Activated CD8-positive, alpha-beta memory T cell treated with anti-CD3 and anti-CD28 coated beads, Interleukin-2, amount 10 ng/mL, durations not matched to agents 7 days and 5 days (primary cell): ENCODE measurements around the gene FTCD. TPM values are rescaled to one million over a fixed set of nuclear protein-coding genes. Genes with fewer than 3 reads are reported as not detected.
A peak's percentile ranks its signal among the peaks of the same experiment; 100 is the strongest.

Source experiments
- ATAC-seq: fragments of 150-1000 bp; cut with Tn5 transposase; one replicate; pipeline ENCODE4 v1.10.0; 2021; ENCODE audit warnings: moderate library complexity
- CTCF ChIA-PET: fragments of 350-600 bp; sonication (Branson Sonifier 250); formaldehyde crosslinking; loops from one replicate; lab custom pipeline; 2021; ENCODE audit warnings: antibody characterized with exemption; lab: Charles Lee
- DNase-seq: peaks from one replicate; pipeline ENCODE4 v3.0.0-alpha.2; 2020
- H3K27ac Mint-ChIP-seq: one replicate; pipeline ENCODE4 v1.8.0; 2021; ENCODE audit warnings: mild to moderate bottlenecking, mixed read lengths
- H3K27me3 Mint-ChIP-seq: one replicate; pipeline ENCODE4 v1.8.0; 2021; ENCODE audit warnings: mixed read lengths
- H3K36me3 Mint-ChIP-seq: one replicate; pipeline ENCODE4 v1.8.0; 2021; ENCODE audit warnings: mild to moderate bottlenecking, mixed read lengths
- H3K4me1 Mint-ChIP-seq: one replicate; pipeline ENCODE4 v1.8.0; 2021; ENCODE audit warnings: mixed read lengths
- H3K4me3 Mint-ChIP-seq: one replicate; pipeline ENCODE4 v1.8.0; 2021; ENCODE audit warnings: mild to moderate bottlenecking, moderate library complexity, mixed read lengths
- H3K9me3 Mint-ChIP-seq: one replicate; pipeline ENCODE4 v1.8.0; 2022; ENCODE audit warnings: low read depth, mixed read lengths
- total RNA-seq, 2 experiments: library from RNA; stranded (reverse); gene quantifications; one replicate each; pipeline ENCODE4 v1.2.3, GENCODE V29; 2021

Gene FTCD
- total RNA-seq, 2 experiments from 2014 or later, result not detected

DNA sequence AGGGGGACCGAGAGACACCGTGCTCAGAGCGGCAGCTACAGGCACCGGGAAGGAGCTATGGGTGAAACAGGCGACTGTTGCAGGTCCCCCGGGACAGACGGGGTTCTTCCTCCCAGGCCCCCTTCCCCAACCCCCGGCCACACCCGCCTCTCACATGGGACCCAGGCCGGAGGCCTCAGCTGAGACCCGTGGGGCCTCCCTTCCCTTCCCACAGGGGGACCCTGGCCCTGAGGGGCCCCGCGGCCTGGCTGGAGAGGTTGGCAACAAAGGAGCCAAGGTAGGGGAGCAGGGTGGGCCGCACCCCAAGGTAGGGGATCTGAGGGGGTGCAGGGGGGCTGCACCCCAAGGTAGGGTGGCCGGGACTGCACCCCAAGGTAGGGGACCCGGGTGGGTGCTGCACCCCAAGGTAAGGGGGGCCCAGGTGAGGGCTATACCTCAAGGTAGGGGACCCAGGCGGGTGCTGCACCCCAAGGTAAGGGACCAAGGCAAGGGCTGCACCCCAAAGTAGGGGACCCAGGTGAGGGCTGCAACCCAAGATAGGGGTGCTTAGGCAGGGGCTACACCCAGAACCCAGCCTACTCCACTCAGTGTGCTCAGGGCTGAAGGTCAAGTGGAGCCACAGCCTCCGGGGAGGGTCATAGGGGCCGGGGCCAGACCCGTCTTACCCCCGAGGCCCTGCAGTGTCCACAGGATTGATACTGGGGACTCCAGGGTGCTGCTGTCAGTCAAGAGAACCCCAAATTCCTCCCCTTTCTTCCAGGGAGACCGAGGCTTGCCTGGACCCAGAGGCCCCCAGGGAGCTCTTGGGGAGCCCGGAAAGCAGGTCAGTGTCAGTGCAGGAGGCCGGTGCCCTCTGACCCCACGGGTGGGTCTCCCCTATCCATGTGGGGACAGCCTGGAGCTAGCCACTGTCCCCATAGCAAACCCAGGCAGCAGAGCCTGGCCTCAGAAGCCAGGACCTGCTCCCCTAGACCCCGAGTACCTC is 34.8 kb downstream of the FTCD start:
- H3K27me3 Mint-ChIP-seq, result no peaks in the 10 kb centered on the region
- no peaks in the 10 kb centered on the region for H3K9me3 Mint-ChIP-seq
- CTCF ChIA-PET, result no interaction called here
- no peak overlapping the region for H3K4me3 Mint-ChIP-seq
- peak; percentile 35 for DNase-seq
- no peaks in the 10 kb centered on the region for H3K4me1 Mint-ChIP-seq
- no peaks in the 10 kb centered on the region for H3K36me3 Mint-ChIP-seq
- no peak for ATAC-seq
- no peak overlapping the region for H3K27ac Mint-ChIP-seq

DNA sequence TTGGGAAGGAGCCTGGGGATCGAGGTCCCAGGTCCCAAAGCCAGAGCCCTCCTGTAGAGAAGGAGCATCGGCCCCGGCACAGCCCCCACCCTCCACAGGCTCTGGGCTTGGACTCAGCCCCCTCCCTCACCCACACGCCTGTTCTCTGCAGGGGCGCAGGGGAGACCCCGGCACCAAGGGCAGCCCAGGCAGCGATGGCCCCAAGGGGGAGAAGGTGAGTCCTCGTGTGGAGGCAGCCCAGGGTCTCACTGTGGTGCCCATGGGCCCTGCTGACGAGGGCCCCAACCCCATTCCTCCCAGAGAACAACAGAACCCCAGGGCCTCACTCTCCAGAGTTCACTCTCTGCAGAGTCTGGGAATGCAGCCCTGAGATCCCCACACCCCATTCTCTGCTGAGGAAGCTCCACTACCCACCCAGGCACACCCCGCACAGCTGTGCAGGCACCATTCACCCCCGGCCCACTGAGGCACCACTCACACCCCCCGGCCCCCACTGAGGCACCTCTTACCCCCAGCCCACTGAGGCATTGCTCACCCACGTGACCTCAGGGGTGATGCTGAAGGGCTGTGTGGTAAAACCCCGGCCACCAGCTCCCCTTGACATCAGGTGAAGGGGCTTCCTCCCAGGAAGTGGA is 35.6 kb downstream of the FTCD start:
- no peaks in the 10 kb centered on the region for H3K27me3 Mint-ChIP-seq
- H3K4me3 Mint-ChIP-seq, result no peak overlapping the region
- H3K4me1 Mint-ChIP-seq, result no peaks in the 10 kb centered on the region
- no peaks in the 10 kb centered on the region for H3K36me3 Mint-ChIP-seq
- DNase-seq, result peak; percentile 22
- no peak overlapping the region for H3K27ac Mint-ChIP-seq
- H3K9me3 Mint-ChIP-seq, result no peaks in the 10 kb centered on the region
- no peak for ATAC-seq
- CTCF ChIA-PET, result no interaction called here

DNA sequence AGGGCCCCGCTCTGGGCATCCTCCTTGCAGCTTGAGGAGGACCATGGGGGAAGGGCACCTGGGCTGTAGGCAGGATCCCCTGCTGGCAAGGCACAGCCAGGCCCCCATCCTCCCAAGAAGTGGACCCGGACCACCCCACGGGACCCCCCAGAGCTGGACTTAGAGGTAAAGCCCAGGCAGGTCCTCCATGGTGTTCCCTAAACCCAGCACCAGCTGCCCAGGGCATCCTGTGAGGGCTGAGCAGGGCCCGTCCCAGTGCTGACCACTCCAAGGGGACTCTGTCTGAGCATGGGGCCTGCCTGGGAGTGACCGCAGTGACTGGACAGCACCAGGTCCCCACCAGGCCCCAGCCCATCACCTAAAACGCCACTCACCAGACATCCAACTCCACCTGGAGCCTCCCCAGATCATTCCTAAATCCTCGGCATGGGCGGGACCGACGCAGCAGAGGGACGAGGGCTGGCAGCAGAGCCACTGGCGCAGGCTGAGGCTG is 36.2 kb downstream of the FTCD start:
- no peaks in the 10 kb centered on the region for H3K4me1 Mint-ChIP-seq
- no peaks in the 10 kb centered on the region for H3K36me3 Mint-ChIP-seq
- ATAC-seq (no peak), DNase-seq (peak; percentile 26)
- CTCF ChIA-PET, result no interaction called here
- no peaks in the 10 kb centered on the region for H3K9me3 Mint-ChIP-seq
- no peaks in the 10 kb centered on the region for H3K27me3 Mint-ChIP-seq
- no peak overlapping the region for H3K4me3 Mint-ChIP-seq
- H3K27ac Mint-ChIP-seq, result no peak overlapping the region

DNA sequence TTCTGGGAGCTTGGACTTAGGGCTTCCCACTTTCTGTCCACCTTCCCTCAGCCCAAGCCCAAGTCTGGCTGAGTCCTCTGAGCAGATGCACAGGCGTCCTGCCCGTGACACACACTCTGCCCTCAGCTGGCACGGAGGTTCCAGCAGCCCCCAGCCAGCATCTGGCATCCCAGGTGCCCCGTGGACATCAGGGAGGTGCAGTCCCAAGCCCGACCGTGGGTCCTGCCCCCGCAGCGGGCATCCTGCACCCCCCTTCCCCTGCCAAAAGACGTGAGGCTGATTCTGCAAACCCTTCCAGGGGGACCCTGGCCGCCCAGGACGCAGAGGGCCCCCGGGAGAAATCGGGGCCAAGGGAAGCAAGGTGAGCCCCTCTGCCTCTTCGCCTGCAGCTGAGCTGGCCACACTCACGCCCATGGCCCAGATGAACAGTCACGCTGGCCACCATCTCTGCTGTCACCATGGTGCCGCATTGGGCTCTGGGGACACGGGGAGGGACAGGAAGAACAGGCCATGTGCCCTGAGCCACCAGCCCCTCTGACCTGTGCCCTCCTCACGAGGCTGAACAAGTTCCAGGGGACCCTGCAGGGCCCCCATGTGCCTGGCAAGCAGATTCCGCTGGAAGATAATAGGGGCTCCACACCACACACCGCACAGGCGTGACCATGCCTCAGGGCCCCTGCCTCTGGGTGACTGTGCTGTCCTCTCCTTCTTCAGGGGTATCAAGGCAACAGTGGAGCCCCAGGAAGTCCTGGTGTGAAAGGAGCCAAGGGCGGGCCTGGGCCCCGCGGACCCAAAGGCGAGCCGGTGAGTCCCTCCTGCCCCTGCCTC is 36.8 kb downstream of the FTCD start:
- CTCF ChIA-PET, result no interaction called here
- DNase-seq (peak; percentile 23), ATAC-seq (no peak)
- Mint-ChIP-seq H3K4me1 (no peaks in the 10 kb centered on the region), H3K36me3 (no peaks in the 10 kb centered on the region), H3K9me3 (no peaks in the 10 kb centered on the region), H3K27ac (no peak overlapping the region), H3K27me3 (no peaks in the 10 kb centered on the region), H3K4me3 (no peak overlapping the region)

DNA sequence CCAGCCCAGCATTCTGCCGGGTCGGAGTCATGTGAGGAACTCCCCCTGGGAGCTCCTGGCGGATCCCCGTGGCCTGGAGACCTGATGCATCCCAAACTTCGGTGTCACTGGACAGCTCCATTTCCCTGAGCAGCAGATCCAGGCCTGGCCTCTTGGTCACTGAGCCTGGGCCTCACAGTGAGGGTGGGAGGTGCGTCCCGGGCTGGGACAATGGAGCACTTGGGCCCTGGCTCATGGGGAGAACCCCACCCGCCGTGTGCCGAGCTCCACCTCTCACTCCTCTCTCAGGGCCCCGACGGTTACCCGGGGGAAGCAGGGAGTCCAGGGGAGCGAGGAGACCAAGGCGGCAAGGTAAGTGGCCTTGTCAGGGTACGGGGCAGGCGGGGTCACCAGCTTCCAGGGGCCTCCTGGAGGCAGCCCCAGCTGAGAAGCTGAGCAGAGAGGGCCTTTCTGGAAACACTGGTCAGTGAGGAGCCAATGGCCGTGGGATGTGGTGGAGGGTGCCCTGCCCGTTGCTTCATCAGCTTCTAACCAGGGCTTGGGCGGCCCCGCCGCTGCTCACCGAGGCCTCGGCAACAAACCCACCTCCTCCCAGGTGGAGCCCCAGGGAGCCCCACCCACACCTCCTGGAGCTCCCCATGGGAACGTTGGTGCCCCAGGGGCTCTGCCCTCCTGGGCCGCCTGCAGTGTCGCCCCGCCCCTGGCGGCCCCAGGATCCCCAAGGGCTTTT is 37.6 kb downstream of the FTCD start:
- DNase-seq, result peak; percentile 19
- no peaks in the 10 kb centered on the region for H3K4me1 Mint-ChIP-seq
- ATAC-seq, result no peak
- H3K27me3 Mint-ChIP-seq, result no peaks in the 10 kb centered on the region
- no peak overlapping the region for H3K27ac Mint-ChIP-seq
- CTCF ChIA-PET, result no interaction called here
- no peaks in the 10 kb centered on the region for H3K36me3 Mint-ChIP-seq
- H3K9me3 Mint-ChIP-seq, result no peaks in the 10 kb centered on the region
- no peak overlapping the region for H3K4me3 Mint-ChIP-seq

DNA sequence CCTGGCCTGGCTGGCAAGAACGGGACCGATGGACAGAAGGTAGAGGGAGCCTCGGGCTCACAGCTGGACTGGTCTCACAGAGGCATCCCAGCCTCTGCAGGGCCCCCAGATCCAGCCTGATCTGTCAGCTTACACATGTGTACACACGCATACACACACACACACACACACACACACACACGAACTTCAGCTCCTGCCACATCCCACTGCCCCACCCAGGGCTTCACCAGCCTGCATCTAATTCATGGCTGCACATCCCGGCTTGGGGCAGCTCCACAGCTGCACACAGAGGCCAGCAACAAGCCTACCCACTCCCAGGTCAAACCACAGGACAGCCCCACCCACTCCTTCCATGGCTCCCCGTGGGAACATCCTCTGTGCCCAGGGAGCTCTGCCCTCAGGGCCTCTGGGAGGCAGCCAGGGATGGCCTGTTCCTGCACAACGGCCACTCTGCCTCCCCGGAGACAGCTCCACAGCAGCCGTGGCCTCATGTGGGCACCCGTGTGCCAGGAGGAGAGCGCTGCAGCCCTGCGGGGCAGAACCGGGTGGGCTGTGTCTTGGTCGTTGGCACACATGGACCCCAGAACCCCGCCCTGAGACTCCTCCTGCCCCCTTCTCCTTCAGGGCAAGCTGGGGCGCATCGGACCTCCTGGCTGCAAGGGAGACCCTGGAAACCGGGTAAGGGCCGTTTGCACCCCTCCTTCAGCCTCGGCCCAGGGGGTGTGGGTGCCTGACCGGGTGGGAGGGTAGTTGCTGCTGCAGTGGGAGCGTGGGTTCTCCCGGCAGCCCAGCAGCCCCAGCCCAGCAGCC is 38.4 kb downstream of the FTCD start:
- Mint-ChIP-seq H3K36me3 (no peaks in the 10 kb centered on the region), H3K27ac (no peak overlapping the region), H3K4me3 (no peak overlapping the region), H3K27me3 (no peaks in the 10 kb centered on the region), H3K4me1 (no peaks in the 10 kb centered on the region), H3K9me3 (no peaks in the 10 kb centered on the region)
- no peak for ATAC-seq
- DNase-seq, result peak; percentile 15
- CTCF ChIA-PET, result no interaction called here

DNA sequence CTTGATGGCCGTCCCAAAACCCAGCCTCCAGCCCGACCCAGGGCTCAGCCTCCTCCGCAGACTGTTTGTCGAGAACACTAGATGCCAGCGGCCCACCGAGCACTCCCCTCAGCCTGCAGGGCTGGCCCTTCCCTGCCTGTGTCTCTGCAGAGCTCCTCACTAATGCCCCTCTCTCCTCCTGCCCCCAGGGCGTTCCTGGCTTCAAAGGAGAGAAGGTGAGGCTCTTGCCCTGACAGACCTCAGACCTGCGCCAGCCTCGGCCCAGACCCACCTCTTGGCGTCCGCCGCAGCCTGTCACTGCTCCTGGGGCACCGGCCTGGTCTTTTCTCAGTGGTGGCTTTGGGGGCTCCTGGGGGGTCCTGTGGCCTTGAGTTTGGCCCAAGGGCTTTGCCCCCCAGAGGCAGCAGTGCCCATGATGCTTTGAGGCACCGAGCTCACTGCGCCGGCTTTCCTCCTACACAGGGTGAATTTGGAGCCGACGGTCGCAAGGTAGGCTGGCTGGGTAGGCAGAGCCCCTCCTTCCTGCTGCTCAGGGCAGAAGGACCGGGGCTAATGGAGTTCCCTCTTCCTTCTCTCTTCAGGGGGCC is 39.1 kb downstream of the FTCD start:
- Mint-ChIP-seq H3K27me3 (no peaks in the 10 kb centered on the region), H3K36me3 (no peaks in the 10 kb centered on the region), H3K4me3 (no peak overlapping the region), H3K4me1 (no peaks in the 10 kb centered on the region), H3K9me3 (no peaks in the 10 kb centered on the region), H3K27ac (no peak overlapping the region)
- ATAC-seq (no peak), DNase-seq (no peak)
- CTCF ChIA-PET, result no interaction called here

DNA sequence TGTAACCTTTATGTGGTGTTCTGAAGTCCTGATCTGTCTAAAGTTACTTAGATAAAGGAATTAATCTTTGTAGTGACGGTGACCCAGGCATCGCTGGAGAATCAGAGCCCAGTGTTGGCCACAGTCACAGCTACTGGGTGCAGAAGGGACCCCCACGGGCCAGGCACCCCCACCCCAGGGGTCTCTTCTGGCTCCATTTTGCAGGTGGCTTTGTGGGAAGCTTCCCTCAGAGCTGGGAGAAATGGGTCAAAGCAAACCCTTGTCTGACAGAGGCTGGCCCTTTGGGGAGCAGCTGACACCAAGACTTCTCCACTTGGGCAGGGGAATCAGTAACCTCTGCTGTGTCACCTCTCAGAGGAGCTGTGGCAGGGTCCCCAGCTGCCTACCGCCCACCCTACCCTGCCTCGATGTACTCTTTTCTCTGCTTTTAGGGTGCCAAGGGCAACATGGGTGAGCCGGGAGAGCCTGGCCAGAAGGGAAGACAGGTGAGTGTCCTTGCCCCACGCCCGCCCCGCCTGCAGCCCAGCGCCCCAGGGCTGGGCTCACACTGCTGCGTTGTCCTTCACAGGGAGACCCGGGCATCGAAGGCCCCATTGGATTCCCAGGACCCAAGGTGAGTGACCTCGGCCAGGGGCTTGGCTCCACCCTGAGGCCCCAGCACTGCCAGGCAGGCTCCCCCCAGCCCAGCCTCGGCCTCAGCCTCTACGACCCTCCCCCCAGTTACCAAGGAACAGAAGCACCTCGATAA is 39.8 kb downstream of the FTCD start:
- CTCF ChIA-PET, result no interaction called here
- Mint-ChIP-seq H3K27me3 (no peaks in the 10 kb centered on the region), H3K27ac (no peak overlapping the region), H3K4me3 (no peak overlapping the region), H3K9me3 (no peaks in the 10 kb centered on the region), H3K36me3 (no peaks in the 10 kb centered on the region), H3K4me1 (no peaks in the 10 kb centered on the region)
- ATAC-seq, result no peak
- DNase-seq, result no peak

DNA sequence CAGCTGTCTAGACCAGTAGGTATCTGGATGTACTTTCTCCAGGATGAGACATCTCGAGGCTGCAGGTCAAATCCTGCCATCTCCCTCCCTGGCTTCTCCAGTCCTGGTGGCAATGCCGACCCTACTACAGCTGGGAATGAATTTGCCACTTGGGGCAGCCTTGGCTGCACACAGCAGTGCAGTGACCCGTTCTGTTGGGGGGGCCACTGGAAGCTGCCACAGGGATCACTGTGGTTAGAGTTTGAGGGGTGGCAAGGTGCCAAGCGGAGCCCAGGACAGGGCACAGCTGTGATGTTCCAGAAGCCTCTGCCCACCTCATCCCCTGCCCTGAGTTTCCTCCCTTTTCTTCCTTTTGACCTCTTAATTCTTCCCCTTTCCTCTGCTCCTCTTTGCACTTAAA is 40.4 kb downstream of the FTCD start:
- no peaks in the 10 kb centered on the region for H3K4me1 Mint-ChIP-seq
- ATAC-seq (no peak), DNase-seq (no peak)
- H3K4me3 Mint-ChIP-seq, result no peak overlapping the region
- no peaks in the 10 kb centered on the region for H3K9me3 Mint-ChIP-seq
- CTCF ChIA-PET, result no interaction called here
- no peaks in the 10 kb centered on the region for H3K36me3 Mint-ChIP-seq
- H3K27me3 Mint-ChIP-seq, result no peaks in the 10 kb centered on the region
- no peak overlapping the region for H3K27ac Mint-ChIP-seq

DNA sequence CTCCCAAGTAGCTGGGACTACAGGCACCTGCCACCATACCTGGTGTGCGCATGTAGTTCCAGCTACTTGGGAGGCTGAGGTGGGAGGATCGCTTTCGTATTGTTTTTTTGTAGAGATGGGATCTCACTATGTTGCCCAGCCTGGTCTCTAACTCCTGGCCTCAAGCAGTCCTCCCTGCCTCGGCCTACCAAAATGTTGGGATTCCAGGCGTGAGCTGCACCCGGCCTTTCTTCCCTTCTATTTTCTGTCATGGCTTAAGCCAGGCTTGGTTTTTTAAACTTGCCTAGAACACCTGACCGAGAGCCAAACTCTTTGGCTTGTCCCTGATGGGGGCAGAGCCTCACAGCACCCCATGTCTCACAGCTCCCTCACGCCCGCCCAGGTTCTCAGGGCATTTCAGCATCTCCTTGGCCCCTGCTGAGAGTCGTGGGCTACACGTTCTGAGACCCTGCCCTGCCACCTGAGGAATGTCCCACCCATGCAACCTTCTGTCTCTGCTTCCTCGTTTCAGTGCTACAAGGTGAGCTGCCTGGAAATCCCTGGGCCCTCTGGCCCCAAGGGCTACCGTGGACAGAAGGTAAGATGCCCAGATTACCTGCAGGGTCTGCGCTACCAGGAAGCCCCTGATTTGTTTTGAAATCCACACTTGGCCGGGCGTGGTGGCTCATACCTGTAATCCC is 41.7 kb downstream of the FTCD start:
- Mint-ChIP-seq H3K4me1 (no peaks in the 10 kb centered on the region), H3K27ac (no peak overlapping the region), H3K4me3 (no peak overlapping the region), H3K27me3 (no peaks in the 10 kb centered on the region), H3K36me3 (no peaks in the 10 kb centered on the region), H3K9me3 (no peaks in the 10 kb centered on the region)
- CTCF ChIA-PET, result no interaction called here
- ATAC-seq (no peak), DNase-seq (no peak)

DNA sequence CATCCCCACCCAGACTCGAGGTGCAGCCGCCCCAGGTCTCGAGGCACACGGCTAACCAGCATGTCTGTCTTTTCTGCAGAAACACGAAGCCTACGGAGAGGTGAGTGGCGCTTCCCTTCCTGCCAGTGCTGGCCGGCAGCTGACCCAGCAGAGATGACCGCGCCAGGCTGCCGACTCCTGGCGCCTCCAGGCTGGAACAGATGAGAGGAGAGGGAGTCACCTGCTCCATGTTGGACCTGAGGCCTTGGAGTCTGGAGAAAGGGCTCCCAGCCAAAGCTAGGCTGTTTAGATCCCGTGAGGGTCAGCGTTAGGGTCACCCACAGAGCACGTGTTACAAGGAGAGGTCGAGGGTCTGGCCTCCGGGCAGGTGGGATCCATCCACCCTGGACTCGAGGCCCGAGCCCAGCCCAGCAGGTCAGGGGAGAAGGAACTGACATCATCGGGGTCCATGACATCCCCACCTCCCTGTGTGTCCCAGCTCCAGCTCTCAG is 42.6 kb downstream of the FTCD start:
- DNase-seq, result peak; percentile 26
- Mint-ChIP-seq H3K4me1 (no peaks in the 10 kb centered on the region), H3K36me3 (no peaks in the 10 kb centered on the region), H3K27ac (no peak overlapping the region), H3K4me3 (no peak overlapping the region), H3K27me3 (no peaks in the 10 kb centered on the region), H3K9me3 (no peaks in the 10 kb centered on the region)
- no peak for ATAC-seq
- CTCF ChIA-PET, result no interaction called here
